Panc1 (cell line): Measurements from ENCODE around the gene ULK3. TPM values are rescaled to one million over a fixed set of nuclear protein-coding genes. Genes with fewer than 3 reads are reported as not detected.

Source experiments
- ATAC-seq: fragments of 200-7000 bp; cut with Tn5 transposase; 2 replicates; pipeline ENCODE4 v1.9.1; 2020; ENCODE audit warnings: mild to moderate bottlenecking, moderate library complexity
- BruUV-seq: library from RNA; stranded (reverse); fragments of 400-500 nt; replicated peaks from 2 replicates; lab custom pipeline; 2021; lab: Mats Ljungman, UMichigan
- CTCF ChIA-PET: fragments of 300-600 bp; sonication (Branson Sonifier 250); formaldehyde crosslinking; loops from one replicate; lab custom pipeline; 2022; ENCODE audit warnings: antibody characterized with exemption; lab: Charles Lee
- POLR2A ChIA-PET: fragments of 300-600 bp; sonication (Branson Sonifier 250); formaldehyde crosslinking; loops from one replicate; lab custom pipeline; 2022; ENCODE audit warnings: antibody characterized with exemption; lab: Charles Lee
- DNase-seq: peaks from one replicate; pipeline ENCODE4 v3.0.0-alpha.2; 2010; ENCODE audit warnings: low read depth, low spot score
- H3K27ac ChIP-seq: 2 replicates; pipeline ENCODE4 v1.5.1; 2011; ENCODE audit warnings: mild to moderate bottlenecking, low read length, inconsistent platforms
- H3K27me3 ChIP-seq: fragments of 200-500 bp; sonication (Bioruptor generic); 2 replicates; pipeline ENCODE4 v1.6.0; 2014; ENCODE audit warnings: low read length, inconsistent platforms; ENCODE audit not compliant: control insufficient read depth, insufficient read depth
- H3K36me3 ChIP-seq: fragments of 200-500 bp; sonication (Bioruptor generic); 2 replicates; pipeline ENCODE4 v1.5.1; 2014; ENCODE audit warnings: inconsistent platforms, mild to moderate bottlenecking, low read length, moderate library complexity; ENCODE audit not compliant: control insufficient read depth, insufficient read depth
- H3K4me1 ChIP-seq: 2 replicates; pipeline ENCODE4 v1.5.1; 2011; ENCODE audit warnings: inconsistent platforms, mild to moderate bottlenecking, low read length, moderate library complexity; ENCODE audit not compliant: control insufficient read depth, insufficient read depth
- H3K4me3 ChIP-seq, 2 experiments: 2 replicates each; pipeline ENCODE4 v1.5.1; 2011 to 2012; ENCODE audit warnings: low read depth in 2 of 2, low read length in 2 of 2, mild to moderate bottlenecking in 2 of 2, inconsistent platforms in 1 of 2, moderate library complexity in 1 of 2
- H3K9me3 ChIP-seq: fragments of 200-500 bp; sonication (Bioruptor generic); 2 replicates; pipeline ENCODE4 v1.5.1; 2014; ENCODE audit warnings: low read depth, mild to moderate bottlenecking, inconsistent platforms, low read length, moderate library complexity; ENCODE audit not compliant: control insufficient read depth, insufficient read depth
- POLR2AphosphoS5 ChIP-seq: IDR thresholded peaks from 2 replicates; pipeline ENCODE4 v1.6.1; 2012; ENCODE audit warnings: mild to moderate bottlenecking, low read depth, low read length, moderate library complexity
- SIN3A ChIP-seq: IDR thresholded peaks from 2 replicates; pipeline ENCODE4 v1.6.1; 2012; ENCODE audit warnings: low read depth, mild to moderate bottlenecking, low read length, moderate library complexity, borderline replicate concordance; ENCODE audit not compliant: insufficient read depth
- TCF7L2 ChIP-seq: IDR thresholded peaks from 2 replicates; pipeline ENCODE4 v1.6.1; 2011; ENCODE audit warnings: mild to moderate bottlenecking, low read depth, low read length, inconsistent platforms
- in situ Hi-C: cut with HindIII; loops from 2 replicates; pipeline ENCODE4 v1.10.0; 2016; ENCODE audit warnings: low sequenced_read_pairs, low pct_unique_long_range_greater_than_20kb
- intact Hi-C: fragments of 100-400 bp; cut with micrococcal nuclease; formaldehyde crosslinking; loops from one replicate; pipeline ENCODE4 v1.10.0; 2022; ENCODE audit not compliant: unreplicated experiment
- total RNA-seq: library from RNA; stranded (reverse); gene quantifications from one replicate; pipeline ENCODE4 v1.2.1, GENCODE V29; 2021; ENCODE audit not compliant: unreplicated experiment
- TF ChIP-seq, protein P1 (sequence below), 2 experiments: IDR thresholded peaks; 2 replicates each; pipeline ENCODE4 v1.6.1; 2011 to 2012; ENCODE audit warnings: low read depth in 2 of 2, control low read depth in 1 of 2, low read length in 1 of 2, mild to moderate bottlenecking in 1 of 2, moderate library complexity in 1 of 2; ENCODE audit not compliant: insufficient read depth in 1 of 2
- TF ChIP-seq, protein P2 (sequence below): fragments of 450-650 bp; IDR thresholded peaks from 2 replicates; pipeline ENCODE4 v1.5.1; 2017; ENCODE audit warnings: mild to moderate bottlenecking

Gene ULK3
- total RNA-seq, 1 experiment from 2014 or later, result 73.3 TPM

DNA sequence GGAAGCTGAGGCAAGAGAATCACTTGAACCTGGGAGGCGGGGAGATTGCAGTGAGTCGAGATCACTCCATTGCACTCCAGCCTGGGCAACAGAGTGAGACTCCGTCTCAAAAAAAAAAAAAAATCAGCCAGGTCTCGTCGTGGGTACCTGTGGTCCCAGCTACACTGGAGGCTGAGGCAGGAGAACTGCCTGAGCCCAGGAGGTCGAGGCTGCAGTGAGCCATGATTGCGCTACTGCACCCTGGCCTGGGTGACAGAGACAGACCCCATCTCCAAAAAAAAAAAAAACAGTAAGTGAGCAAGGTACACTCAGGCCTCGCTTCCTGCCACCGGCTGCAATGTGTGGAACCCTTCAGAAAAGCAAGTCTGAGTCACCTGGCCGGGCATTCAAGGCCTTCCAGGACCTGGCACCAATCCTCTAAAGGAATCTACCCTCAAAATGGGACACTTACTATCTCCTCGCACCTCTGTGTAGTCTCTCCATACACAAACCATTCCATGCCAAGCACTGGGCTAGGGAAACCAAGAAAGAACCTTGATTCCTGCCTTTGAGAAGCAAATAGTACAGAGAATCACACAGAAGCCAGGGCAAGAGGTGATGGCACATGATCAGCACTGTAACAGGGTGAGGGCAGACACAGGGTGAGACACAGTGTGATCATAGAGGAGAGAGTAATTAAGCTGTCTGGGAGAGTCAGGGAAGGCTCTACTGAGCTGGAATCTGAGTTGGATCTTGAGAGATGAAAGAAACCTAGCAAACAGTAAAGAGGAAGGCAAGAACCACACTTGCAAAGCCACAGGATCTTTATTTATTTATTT is 20.5 kb upstream of the ULK3 start:
- TF ChIP-seq POLR2AphosphoS5 (no peak), TCF7L2 (no peak), SIN3A (no peak)
- TF ChIP-seq, protein P1, sequence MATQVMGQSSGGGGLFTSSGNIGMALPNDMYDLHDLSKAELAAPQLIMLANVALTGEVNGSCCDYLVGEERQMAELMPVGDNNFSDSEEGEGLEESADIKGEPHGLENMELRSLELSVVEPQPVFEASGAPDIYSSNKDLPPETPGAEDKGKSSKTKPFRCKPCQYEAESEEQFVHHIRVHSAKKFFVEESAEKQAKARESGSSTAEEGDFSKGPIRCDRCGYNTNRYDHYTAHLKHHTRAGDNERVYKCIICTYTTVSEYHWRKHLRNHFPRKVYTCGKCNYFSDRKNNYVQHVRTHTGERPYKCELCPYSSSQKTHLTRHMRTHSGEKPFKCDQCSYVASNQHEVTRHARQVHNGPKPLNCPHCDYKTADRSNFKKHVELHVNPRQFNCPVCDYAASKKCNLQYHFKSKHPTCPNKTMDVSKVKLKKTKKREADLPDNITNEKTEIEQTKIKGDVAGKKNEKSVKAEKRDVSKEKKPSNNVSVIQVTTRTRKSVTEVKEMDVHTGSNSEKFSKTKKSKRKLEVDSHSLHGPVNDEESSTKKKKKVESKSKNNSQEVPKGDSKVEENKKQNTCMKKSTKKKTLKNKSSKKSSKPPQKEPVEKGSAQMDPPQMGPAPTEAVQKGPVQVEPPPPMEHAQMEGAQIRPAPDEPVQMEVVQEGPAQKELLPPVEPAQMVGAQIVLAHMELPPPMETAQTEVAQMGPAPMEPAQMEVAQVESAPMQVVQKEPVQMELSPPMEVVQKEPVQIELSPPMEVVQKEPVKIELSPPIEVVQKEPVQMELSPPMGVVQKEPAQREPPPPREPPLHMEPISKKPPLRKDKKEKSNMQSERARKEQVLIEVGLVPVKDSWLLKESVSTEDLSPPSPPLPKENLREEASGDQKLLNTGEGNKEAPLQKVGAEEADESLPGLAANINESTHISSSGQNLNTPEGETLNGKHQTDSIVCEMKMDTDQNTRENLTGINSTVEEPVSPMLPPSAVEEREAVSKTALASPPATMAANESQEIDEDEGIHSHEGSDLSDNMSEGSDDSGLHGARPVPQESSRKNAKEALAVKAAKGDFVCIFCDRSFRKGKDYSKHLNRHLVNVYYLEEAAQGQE (IDR thresholded peaks at IDR 0.05; ENCODE audit: insufficient read depth in 1 of 2, low read depth in 2 of 2, low read length in 1 of 2), result no peak
- TF ChIP-seq, protein P2, sequence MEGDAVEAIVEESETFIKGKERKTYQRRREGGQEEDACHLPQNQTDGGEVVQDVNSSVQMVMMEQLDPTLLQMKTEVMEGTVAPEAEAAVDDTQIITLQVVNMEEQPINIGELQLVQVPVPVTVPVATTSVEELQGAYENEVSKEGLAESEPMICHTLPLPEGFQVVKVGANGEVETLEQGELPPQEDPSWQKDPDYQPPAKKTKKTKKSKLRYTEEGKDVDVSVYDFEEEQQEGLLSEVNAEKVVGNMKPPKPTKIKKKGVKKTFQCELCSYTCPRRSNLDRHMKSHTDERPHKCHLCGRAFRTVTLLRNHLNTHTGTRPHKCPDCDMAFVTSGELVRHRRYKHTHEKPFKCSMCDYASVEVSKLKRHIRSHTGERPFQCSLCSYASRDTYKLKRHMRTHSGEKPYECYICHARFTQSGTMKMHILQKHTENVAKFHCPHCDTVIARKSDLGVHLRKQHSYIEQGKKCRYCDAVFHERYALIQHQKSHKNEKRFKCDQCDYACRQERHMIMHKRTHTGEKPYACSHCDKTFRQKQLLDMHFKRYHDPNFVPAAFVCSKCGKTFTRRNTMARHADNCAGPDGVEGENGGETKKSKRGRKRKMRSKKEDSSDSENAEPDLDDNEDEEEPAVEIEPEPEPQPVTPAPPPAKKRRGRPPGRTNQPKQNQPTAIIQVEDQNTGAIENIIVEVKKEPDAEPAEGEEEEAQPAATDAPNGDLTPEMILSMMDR, result no peak
- H3K27ac ChIP-seq, result 0 out of 2 replicates have a peak overlapping the region, but pooled peaks have one; percentile 9
- H3K27me3 ChIP-seq, result no peaks in the 10 kb centered on the region
- ATAC-seq, result peak; percentile 80
- no TSS peak for BruUV-seq
- ChIA-PET CTCF (no interaction called here), POLR2A (interaction anchor here (0.5 kb wide), 1 partner anchor 94 kb away, joined by 5 read pairs; no protein-coding TSS in a partner anchor)
- intact Hi-C loops, result no loop called here
- H3K4me3 ChIP-seq, result no peak overlapping the region
- peak; percentile 53 for DNase-seq
- H3K4me1 ChIP-seq, result peaks cover 9% of the 10 kb centered on the region; the same call in 1 of the 2 replicates
- no peaks in the 10 kb centered on the region for H3K36me3 ChIP-seq
- in situ Hi-C loops, result no loop called here
- H3K9me3 ChIP-seq, result no peaks in the 10 kb centered on the region

DNA sequence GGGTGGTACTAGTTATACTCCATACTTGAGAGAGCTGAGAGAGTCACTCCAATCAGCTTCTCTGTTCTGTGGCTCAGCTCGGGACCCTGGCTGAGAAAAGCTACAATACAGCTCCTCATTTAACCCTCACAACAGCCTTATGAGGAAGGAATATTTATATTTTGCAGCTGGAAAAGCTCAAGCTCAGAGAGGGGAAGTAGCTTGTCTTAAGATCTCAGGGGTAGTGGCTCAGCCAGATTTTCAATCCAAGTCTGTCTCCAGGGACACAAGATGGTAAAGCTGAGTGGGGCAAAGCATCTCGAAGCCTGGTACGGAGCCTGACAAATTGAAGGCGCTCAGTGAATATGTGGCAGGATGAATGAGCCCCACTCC is 15.4 kb upstream of the ULK3 start:
- ATAC-seq (no peak), DNase-seq (no peak)
- Histone ChIP-seq H3K27ac (no peak overlapping the region), H3K4me1 (no peaks in the 10 kb centered on the region), H3K9me3 (no peaks in the 10 kb centered on the region), H3K36me3 (peaks cover under 1% of the 10 kb centered on the region; the same call in 1 of the 2 replicates), H3K4me3 (no peak overlapping the region), H3K27me3 (no peaks in the 10 kb centered on the region)
- intact Hi-C loops (no loop called here), in situ Hi-C loops (no loop called here)
- POLR2A ChIA-PET, result no interaction called here
- no peak for TF ChIP-seq POLR2AphosphoS5
- TF ChIP-seq, protein P1 (IDR thresholded peaks at IDR 0.05; ENCODE audit: insufficient read depth in 1 of 2, low read depth in 2 of 2, low read length in 1 of 2), result no peak
- TF ChIP-seq SIN3A, result no peak
- TF ChIP-seq, protein P2, result no peak
- BruUV-seq, result TSS peak; percentile 22
- CTCF ChIA-PET, result interaction anchor here (0.6 kb wide), 1 partner anchor 11 kb away, joined by 11 read pairs; no protein-coding TSS in a partner anchor
